GM19438 (cell line): Measurements from ENCODE around the gene ATF7IP2.
"Not testable (repeated sequence)": the region's sequence is repeated elsewhere in the genome, so short reads cannot be mapped to it uniquely, and the experiment has no call there.

Experiments
- ATAC-seq: cut with Tn5 transposase; IDR thresholded peaks from one replicate; pipeline ENCODE4 v1.9.1; 2021; ENCODE audit warnings: low read depth; ENCODE audit not compliant: unreplicated experiment

The ATF7IP2 gene

GRCh38 chr16:10373556-10373955, 12.3 kb upstream of the ATF7IP2 start:
- ATAC-seq = no peak

GRCh38 chr16:10376229-10376628, 9.6 kb upstream of the ATF7IP2 start:
- no peak for ATAC-seq

- ATAC-seq = no peak
Measured at GRCh38 chr16:10383626-10384025, 2.2 kb upstream of the ATF7IP2 start.

- ATAC-seq = no peak
Measured at GRCh38 chr16:10386517-10387100, 748 bp downstream of the ATF7IP2 start.

GRCh38 chr16:10387188-10387617, 1.3 kb downstream of the ATF7IP2 start:
- ATAC-seq = no peak

- no peak for ATAC-seq
Measured at GRCh38 chr16:10388988-10389387, 3.1 kb downstream of the ATF7IP2 start.

- no peak for ATAC-seq
Measured at GRCh38 chr16:10390330-10390729, 4.5 kb downstream of the ATF7IP2 start.

- no peak for ATAC-seq
Measured at GRCh38 chr16:10390867-10391266, 5.0 kb downstream of the ATF7IP2 start.

- ATAC-seq = no peak
Measured at GRCh38 chr16:10391339-10391738, 5.5 kb downstream of the ATF7IP2 start.

GRCh38 chr16:10402975-10403374, 17.1 kb downstream of the ATF7IP2 start:
- no peak for ATAC-seq

- no peak for ATAC-seq
Measured at GRCh38 chr16:10405386-10405939, 19.6 kb downstream of the ATF7IP2 start.

- ATAC-seq = no peak
Measured at GRCh38 chr16:10408824-10409381, 23.0 kb downstream of the ATF7IP2 start.

- not testable (repeated sequence) for ATAC-seq
Measured at GRCh38 chr16:10409713-10410112, 23.9 kb downstream of the ATF7IP2 start.

GRCh38 chr16:10410469-10410868, 24.6 kb downstream of the ATF7IP2 start:
- ATAC-seq = no peak

- no peak for ATAC-seq
Measured at GRCh38 chr16:10412935-10413601, 27.2 kb downstream of the ATF7IP2 start.

- not testable (repeated sequence) for ATAC-seq
Measured at GRCh38 chr16:10418204-10418603, 32.3 kb downstream of the ATF7IP2 start.

GRCh38 chr16:10419701-10420100, 33.8 kb downstream of the ATF7IP2 start:
- no peak for ATAC-seq

GRCh38 chr16:10421596-10421995, 35.7 kb downstream of the ATF7IP2 start:
- ATAC-seq = no peak

- no peak for ATAC-seq
Measured at GRCh38 chr16:10428433-10429168, 42.7 kb downstream of the ATF7IP2 start.

- not testable (repeated sequence) for ATAC-seq
Measured at GRCh38 chr16:10429299-10429969, 43.6 kb downstream of the ATF7IP2 start.

- no peak for ATAC-seq
Measured at GRCh38 chr16:10441726-10442125, 55.9 kb downstream of the ATF7IP2 start.
